ENCODE data around the gene DDIT3. TPM values are rescaled to one million over a fixed set of nuclear protein-coding genes. Genes with fewer than 3 reads are reported as not detected.
A peak's percentile ranks its signal among the peaks of the same experiment; 100 is the strongest.
"Not testable (repeated sequence)": the region's sequence is repeated elsewhere in the genome, so short reads cannot be mapped to it uniquely, and the experiment has no call there.

The DDIT3 gene
- total RNA-seq, 1 donor from 2014 or later = 30.8 TPM

- no peak for DNase-seq (ENCODE audit: low spot score)
These were observed 7.0 kb downstream of the DDIT3 start for GRCh38 chr12:57513266-57513665.

- no peak for DNase-seq (ENCODE audit: low spot score)
These were observed 7.6 kb downstream of the DDIT3 start for GRCh38 chr12:57512665-57513064.

- DNase-seq (ENCODE audit: low spot score) = no peak
These were observed 8.6 kb downstream of the DDIT3 start for GRCh38 chr12:57511588-57512325.

- DNase-seq (ENCODE audit: low spot score) = no peak
These were observed 9.2 kb downstream of the DDIT3 start for GRCh38 chr12:57511161-57511560.

GRCh38 chr12:57507796-57508195 lies 12.5 kb downstream of the DDIT3 start:
- DNase-seq (ENCODE audit: low spot score) = not testable (repeated sequence)

- DNase-seq (ENCODE audit: low spot score) = not testable (repeated sequence)
These were observed 13.8 kb downstream of the DDIT3 start for GRCh38 chr12:57506541-57506940.

- not testable (repeated sequence) for DNase-seq (ENCODE audit: low spot score)
These were observed 17.9 kb downstream of the DDIT3 start for GRCh38 chr12:57502311-57502969.

GRCh38 chr12:57500213-57500612 lies 20.1 kb downstream of the DDIT3 start:
- no peak for DNase-seq (ENCODE audit: low spot score)

GRCh38 chr12:57498571-57498970 lies 21.7 kb downstream of the DDIT3 start:
- DNase-seq (ENCODE audit: low spot score) = no peak

GRCh38 chr12:57498132-57498502 lies 22.2 kb downstream of the DDIT3 start:
- no peak for DNase-seq (ENCODE audit: low spot score)

- DNase-seq (ENCODE audit: low spot score) = no peak
These were observed 22.8 kb downstream of the DDIT3 start for GRCh38 chr12:57497223-57498131.

GRCh38 chr12:57496822-57497221 lies 23.5 kb downstream of the DDIT3 start:
- DNase-seq (ENCODE audit: low spot score) = no peak

GRCh38 chr12:57495051-57495701 lies 25.1 kb downstream of the DDIT3 start:
- not testable (repeated sequence) for DNase-seq (ENCODE audit: low spot score)

GRCh38 chr12:57491393-57492280 lies 28.7 kb downstream of the DDIT3 start:
- DNase-seq (ENCODE audit: low spot score) = no peak

GRCh38 chr12:57490126-57490525 lies 30.2 kb downstream of the DDIT3 start:
- DNase-seq (ENCODE audit: low spot score) = no peak

GRCh38 chr12:57489157-57489641 lies 31.1 kb downstream of the DDIT3 start:
- no peak for DNase-seq (ENCODE audit: low spot score)

- DNase-seq (ENCODE audit: low spot score) = no peak
These were observed 31.7 kb downstream of the DDIT3 start for GRCh38 chr12:57488402-57489156.

- DNase-seq (ENCODE audit: low spot score) = peak; percentile 95
These were observed 32.5 kb downstream of the DDIT3 start, which contains the start of gene MARS1 for GRCh38 chr12:57487597-57488401. MARS1 (plus strand) TSS chr12:57488068; CDS start chr12:57488091, 23 bp downstream.

- no peak for DNase-seq (ENCODE audit: low spot score)
These were observed 33.2 kb downstream of the DDIT3 start for GRCh38 chr12:57487055-57487596.
